Right forelimb (tissue), 1 donor: Measurements from ENCODE around the gene C2CD4D.

Experiments
- DNase-seq: peaks from one replicate; pipeline ENCODE4 v3.0.0-alpha.2; 2018

Gene C2CD4D

DNA sequence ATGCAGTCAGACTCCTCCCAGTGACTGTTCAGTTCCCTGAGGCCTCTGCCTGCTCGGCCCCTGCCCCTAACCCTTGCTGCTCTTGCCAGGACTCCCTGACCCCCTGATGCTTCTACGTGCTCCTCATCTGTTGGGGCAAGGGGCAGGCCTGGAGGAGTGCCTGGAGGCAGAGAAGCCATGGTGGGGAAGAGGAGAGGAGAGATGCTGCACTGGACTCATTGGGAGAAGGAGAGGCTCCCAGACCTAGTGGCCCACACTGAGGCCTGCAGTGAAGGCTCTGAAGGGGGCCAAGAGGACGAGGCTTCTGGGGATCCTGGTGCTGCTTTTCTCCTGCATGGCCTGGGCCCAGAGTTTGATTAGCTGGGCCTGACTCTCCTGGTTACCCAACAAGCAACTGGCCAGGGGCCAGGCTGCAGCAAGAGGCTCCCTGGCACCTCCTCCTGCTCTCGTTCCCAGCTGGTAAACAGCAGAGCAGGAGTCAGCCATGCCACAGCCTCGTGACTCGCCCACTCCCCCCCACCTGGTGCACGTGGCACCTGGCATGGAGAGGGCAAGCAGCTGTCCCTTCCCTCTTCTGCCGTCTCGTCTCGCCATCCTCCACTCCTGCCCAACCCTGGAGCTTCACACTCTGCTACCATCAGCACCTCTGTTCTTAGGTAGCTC is 7.2 kb downstream of the C2CD4D start:
- DNase-seq: no peak

DNA sequence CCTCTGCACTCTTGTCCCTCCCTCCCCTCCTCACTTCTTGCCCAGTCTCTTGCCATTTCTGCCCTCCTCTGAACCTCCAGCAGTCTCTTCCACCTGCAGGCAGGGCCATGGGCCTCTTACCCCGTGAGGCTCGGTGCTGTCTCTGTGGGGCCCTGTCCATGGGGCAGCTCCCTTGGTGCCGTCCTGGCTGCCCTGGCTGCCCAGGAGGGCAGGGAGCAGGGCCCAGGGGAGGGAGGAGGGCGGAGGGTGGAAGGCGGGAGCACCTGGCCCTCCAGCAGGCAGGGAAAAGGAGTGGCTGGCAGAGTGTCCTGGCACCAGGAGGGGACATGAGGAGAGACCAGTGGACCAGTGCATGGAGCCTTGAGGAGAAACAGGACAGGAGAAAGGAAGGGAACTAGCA is 8.0 kb downstream of the C2CD4D start, which contains the start of gene RORC:
RORC (minus strand) TSS at position 198 of the 400 bp plus-strand sequence; CDS start at position 160, 38 bp downstream.
- no peak for DNase-seq

DNA sequence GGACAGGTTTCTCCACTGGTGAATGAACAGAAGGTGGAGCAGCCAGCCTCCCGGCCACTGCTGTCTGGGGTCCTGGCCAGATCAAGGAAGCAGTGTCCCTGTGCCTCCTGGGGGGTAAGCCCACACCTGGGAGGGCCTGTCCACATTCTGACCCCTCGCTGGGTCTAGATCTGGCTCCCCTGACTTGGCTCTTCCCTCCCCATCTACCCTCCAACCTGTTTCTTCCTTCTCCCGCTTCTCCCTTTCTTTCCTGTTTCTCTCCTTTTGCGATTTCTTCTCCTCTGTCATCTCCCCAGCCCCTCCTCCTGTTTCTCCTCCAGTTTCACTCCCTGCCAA is 8.4 kb downstream of the C2CD4D start:
- DNase-seq: no peak

DNA sequence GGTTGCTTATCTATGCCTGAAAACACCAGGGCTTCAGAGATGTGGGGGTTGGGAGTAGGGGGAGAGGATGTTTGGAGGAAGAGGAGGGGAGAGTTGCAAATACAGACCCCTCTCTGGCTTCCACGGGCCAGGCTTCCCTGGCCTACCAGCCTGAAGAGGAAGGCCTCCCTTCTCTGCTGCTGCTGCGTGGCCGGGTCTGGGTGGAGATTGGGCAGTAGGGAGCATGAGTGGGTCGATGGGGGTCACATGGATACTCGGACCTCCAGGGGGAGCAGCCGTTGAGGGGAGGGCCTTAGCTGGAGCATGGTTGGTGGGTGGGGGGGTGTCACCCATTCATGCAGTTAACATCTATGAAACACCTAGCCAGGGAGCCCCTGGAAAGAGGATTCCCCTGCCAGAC is 9.6 kb downstream of the C2CD4D start:
- no peak for DNase-seq

DNA sequence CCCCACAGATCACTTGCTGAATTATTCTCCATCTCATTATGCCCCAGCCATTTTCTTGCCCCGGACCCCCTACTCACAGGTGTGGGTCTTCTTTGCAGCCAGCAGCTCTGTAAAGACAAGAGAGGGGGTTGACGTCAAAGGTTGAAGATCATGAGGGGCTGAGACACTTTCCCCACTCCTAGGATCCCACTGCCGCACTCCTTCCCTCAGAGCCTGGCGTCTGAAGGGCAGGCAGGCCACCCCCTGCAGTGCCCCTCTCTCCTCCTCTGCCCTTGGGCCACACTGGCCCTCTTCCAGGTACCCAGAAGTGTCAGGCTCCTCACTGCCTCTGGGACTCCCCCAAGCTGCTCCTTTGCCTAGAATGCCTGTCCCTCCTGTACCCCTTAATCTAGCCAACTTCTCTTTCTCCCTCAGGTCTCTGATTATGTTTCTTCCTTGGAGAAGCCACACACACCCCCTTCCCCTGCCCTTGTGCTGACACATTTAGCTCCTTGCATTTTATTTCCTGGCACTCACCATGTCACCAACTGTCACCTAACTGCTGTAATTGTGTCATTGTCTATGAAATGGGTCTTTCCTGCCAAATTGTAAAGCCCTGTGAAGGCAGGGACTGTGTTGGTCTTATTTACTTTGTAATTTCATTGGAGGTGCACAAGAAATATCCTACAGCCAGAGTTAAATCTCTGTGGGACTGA is 10.1 kb downstream of the C2CD4D start:
- no peak for DNase-seq

DNA sequence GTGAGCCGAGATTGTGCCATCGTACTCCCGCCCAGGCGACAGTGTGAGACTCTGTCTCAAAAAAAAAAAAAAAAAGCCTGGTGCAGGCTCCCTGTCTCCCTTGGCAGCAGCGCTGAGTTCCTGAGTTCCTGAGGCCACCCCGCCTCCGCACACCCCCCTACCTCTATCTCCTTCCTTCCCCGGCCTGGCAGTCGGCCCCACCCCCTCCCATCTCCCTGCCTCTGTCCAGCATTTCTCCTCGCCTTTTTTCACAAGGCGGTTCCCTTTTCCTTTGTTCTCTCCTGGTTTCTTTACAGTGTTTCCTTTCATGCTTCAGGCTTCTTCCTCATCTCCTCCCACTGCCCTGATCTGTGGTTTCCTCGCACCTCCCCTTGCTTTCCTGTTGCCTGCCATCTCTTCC is 10.7 kb downstream of the C2CD4D start:
- DNase-seq: no peak

DNA sequence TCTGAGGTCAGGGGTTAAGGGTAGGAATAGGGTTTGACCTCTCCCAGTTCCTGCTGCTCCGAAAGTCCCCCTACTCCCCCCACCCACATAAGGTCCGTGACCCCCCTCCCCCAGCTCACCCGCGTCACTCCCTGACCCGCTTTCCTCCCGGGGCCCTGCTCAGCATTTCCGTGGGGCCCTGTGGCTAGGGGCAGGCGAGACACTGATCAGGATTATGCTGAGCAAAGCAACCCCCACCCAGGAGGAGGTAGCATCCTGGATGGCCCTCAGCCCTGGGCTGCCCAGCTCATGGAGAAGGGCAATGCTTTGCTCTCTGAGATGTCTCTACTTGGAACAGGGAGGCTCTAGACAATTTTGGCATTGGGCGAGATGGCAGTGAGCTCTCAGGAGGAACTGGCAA is 11.8 kb downstream of the C2CD4D start:
- DNase-seq: no peak

DNA sequence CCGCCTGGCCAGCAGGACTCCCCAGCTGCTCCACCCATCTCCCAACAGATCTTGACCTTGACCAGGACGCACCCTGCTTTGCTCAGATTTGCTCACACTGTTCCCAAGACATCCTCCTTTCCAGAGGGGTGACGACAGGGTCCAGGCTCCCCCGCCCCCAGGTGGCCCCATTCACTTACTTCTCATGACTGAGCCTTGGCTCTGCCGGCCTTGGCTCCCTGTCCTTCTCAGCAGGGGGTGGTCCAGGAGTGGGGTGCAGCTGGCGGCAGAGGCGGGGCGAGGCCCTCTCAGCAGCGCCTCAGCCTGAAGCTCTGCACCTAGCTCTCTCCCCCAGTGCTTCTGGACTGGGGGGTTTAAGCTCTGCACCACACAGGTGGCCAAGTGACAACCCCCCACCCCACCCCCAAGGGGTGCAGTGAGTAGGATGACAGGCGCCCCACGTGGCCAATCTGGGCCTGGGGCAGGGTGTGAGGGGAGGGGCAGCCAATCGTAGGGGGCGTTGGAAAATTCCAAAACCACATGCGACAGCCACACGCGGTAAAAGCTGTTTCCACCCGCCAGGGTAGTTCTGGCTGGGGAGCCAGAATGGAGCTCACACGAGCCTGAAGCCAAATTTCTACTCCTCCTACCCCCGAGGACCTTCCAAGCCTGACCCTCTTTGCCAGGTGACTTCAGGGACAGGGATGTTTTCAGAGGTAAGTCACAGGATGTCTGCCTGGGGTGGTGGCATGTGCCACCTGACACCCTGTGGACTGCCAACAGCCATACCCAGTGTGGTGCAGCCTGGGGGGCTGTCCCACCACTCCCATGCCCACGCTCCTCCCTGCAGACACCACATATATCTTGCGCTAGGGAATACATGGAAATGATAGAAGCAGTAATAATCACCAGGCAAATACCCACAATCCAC is 13.6 kb downstream of the C2CD4D start:
- no peak for DNase-seq

DNA sequence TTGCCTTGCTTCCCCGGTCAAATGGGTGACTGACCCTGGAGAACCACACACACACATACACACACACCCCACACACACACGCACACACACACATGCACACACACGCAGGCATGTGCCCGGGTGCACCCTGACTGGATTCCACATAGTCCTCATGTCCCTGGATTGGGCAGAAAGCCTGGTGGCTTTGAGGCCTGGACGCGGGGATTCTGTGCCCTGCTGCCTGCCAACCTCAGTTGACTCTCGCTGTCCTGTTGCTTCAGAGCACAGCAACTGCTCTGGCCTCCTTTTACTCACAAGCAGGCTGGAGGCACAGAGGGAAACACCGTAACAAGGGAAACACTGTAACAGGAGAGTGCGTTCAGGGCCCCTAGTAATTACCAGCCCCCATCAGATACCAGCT is 14.4 kb downstream of the C2CD4D start:
- no peak for DNase-seq

DNA sequence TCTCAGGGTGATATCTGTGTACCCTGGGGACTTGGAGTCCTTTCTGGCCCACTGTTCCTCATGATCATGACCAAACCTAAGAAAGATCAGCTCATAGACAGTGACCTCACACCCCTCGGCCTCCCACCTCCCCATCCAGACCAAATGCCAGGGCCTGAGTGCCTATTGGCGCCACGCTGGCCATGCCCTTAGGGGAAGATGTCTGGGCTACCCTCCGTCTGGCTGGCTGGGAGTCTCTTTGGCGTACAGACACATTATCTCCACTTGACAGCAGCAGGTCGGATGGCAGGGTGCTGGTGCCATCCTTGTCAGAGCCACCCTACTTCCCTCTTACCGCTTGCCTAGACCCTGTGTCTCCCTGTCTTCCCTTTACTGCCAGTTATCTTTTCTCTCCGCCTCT is 16.4 kb downstream of the C2CD4D start:
- DNase-seq: no peak

DNA sequence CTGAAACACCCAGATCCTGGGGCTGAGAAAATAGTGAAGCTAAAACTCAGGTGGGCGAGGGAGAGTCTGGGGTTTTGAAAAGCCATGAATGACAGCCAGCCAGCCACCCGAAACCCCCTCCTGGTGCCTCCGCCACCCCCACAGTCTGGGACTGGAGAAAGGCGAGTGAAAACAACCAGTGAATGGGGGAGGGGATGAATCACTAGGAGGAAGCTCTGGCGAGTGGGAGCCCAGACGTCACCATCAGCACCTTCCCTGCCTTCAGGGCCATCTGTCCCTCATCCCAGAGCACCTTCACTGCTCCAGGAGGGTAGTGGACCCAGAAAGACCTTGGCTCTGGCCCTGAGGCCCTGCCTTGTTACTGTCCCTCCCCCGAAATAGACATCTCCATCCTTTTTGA is 17.2 kb downstream of the C2CD4D start:
- no peak for DNase-seq

DNA sequence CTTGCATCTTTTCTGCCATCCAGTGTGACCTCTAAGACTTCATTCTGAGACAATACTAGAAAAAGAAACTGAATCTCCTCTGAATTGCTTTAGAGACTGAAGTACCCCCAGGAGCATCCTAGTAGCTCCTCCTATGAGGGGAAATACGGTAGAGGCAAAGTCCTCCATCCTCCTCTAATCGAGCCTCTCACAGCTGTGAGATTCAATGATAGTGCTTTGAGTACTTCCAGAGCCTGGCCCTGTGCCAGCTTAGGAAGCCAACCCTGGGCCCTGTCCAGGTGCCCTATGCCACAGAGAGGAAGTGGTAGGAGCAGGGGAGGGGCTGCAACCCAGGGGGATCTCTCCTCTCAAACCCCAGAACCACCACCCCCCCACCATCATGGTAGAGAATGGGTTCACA is 18.7 kb downstream of the C2CD4D start:
- DNase-seq: no peak

DNA sequence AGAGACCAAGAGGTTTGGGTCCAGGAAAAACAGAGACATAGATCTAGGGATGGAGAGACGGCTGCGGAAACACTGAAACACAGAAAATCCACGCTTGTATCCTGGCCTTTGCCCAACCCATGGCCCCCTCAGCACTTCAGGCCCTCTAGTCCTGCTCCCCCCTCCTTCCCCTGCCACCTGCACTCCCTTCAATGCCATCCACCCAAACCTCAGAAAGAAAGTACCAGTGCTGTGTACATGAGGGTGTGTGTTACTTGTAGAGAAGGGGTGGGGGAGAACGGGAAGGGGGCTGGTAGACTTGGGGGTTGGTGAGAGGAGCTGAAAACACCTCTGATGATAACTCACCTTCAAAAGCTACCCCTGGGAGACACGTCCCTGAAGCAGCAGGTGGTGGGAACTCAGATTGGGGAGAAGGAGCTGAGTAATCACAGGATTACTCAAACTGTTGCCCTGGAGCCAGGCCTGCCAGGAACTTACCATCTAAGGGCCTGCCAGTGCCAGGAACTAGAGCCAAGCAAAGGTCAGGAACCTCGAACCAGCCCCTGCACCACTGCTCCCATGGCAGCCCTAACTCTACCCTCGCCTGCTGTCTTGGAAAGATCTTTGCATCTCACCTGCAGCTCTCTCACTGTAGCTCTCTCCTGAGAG is 19.5 kb downstream of the C2CD4D start:
- DNase-seq: no peak

DNA sequence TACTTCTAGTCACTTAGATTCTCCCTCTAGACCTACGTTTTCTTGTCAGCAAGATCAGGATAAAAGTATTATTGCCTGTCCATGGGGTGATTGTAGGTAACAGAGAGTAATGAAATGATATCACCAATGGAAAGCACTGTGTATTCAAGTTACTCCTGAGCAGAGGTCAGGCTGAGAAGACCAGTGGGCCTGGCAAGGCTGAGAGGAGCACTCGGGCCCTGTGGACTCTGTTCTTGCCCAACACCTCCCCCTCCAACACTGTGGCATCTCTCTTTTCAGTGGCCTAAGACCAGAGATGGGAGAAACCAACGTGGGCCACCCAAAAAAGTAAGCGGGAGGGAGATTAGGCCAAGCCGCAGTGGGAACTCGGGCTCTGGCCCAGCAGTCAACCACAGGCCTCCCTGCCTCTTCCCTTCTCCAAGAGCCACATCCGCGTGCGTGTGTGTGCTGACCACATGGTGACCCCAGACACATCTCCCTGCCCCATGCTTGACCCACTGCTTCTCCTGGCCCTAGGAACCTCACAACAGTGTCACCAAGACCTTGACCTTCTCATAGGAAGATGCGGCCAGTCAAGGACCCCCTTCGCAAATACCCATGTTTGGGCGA is 20.3 kb downstream of the C2CD4D start:
- no peak for DNase-seq

DNA sequence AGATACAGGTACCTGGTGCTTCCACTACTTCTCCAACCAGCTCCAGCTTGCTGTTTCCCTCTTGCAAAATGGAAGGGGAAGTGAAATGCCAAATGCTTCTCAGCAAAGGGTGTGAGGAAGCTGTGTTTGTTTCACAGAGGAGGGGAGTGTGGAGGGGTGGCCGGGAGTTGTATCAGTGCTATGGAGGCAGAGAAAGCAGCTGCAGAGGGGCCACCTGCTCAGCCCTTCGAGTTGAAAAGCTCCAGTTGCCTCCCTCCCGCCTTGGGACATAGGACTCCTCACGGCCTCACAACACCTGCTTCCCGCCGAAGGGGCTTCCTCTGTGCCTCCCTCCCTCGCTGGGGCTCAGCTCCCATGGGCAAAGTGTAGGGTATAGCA is 22.3 kb downstream of the C2CD4D start:
- DNase-seq: no peak

DNA sequence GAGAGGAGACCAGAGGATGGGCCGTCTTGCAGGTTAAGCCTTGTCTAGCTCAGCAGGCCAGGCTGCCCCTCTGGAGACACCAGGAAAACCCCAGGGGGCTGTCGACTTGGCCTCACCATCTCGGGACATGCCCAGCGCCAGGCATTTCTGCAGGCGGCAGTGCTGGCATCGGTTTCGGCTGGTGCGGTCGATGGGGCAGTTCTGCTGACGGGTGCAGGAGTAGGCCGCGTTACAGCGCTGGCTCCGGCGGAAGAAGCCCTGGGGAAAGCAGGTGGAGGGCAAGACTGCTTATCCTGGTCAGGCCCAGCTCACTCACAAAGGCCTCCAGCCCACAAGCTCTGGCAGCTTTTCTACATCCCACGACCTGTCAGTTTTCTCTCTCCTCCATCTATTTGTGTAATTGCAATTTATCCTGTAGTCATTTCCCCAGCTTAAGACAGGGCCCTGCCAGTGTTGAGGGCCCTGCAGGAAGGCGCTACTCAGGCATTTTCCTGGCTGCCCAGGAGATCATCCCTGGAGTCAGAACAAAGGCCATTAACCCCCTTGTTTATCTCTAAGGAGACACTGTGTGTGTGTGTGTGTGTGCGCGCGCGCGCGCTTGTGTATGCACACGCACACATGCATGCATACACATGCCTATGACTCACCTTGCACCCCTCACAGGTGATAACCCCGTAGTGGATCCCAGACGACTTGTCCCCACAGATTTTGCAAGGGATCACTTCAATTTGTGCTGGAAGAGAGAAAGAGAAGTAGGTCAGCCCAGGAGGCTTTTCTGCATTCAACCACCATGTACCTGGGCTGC is 22.9 kb downstream of the C2CD4D start:
- DNase-seq: no peak

DNA sequence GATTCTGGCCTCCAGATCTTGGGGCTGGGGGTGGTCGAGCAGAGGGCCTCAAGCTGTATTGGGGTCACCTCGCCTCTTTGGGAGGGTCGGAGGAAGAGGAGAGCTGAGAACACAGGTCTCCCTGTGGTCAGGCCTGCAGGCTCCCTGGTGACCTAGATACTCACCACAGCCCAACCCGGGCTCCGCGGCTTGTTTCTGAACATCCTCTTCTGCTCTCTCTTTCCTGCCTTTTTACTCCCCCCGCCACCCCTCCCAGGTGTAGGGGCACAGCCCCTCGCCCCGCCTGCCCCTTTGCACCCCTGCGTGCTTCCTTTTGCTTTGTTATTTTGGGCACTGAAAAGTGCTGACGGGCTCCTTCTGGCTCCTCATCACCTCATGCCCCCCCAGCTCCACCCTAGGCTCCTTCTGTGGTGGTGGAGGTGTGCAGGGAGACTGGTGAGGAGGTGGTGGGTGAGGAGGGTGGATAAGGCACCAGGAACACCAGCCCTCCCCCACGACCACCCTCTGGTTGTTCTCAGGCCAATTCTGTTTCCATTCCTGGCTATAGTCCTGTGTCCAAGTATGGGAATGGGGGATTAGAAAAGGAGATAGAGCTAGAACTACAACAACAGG is 23.8 kb downstream of the C2CD4D start:
- DNase-seq: no peak

DNA sequence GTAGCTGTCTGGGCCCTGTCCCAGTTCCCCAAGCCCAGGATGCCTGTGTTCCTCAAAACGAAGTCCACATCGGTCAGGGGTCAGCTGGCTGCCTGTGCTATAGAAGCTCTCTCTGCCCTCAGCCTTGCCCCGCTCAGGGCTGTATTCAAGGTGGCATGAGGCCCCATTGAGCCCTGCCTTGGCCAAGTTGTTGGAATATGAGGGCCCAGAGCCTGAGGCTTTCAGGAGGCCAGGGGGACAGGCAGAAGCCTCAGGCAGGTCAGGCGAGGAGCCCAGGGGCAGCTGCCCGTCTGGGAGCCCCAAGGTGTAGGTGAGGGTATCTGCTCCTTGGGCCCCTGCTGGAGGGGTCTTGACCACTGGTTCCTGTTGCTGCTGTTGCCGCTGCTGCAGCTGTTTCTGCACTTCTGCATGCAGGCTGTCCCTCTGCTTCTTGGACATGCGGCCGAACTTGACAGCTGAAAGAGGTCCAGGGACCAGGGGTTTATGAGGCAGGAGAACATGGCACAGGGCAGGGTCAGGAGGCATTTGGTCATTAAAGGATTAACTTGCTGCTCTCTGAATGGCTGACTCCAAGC is 24.6 kb downstream of the C2CD4D start:
- DNase-seq: no peak

DNA sequence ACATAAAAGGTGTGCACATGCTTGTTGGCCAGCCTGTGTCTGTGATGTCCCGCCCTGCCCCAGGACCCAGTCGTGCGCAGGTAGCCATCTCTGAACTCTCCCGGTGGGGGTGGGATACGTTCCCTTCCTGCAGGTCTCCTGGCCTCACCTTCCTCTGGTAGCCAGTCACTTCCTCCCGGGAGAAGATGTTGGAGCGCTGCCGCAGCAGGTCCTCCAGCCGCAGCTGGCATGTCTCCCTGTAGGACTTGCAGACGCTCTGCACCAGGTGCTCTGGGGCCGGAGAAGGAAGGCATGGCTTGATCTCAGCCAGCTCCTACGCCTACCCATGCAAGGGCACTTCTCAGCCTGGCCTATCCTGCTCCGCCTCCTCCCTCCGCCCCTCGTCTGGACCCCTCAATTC is 25.2 kb downstream of the C2CD4D start:
- no peak for DNase-seq

DNA sequence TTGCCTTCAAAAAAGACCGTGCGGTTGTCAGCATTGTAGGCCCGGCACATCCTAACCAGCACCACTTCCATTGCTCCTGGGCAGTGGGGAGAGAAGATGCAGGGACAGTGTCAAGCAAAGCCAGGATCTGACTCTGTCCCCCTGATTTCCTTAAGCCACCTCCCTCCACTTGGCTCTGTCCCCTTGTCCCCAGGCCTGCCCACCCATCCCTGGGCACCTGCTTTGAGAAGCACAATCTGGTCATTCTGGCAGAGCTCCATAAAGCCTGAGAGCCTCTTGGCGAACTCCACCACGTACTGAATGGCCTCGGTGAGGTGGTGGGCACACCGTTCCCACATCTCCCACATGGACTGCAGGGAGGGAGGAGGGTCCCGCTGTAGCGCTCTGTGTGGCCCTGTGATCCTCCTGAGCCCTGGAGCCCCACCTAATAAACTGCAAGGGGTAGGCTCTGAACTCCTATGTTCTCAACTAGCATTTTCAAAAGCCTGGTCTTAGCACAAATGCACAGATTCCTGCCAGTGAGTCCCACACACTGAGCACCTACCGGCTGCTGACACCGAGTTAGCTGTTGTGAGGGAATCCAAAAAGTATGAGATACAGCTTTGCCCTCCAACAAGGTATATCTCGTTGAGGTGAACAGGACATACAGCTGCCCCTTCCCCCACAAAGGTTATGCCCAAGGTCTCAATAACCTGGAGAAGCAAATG is 26.2 kb downstream of the C2CD4D start:
- DNase-seq: no peak

DNA sequence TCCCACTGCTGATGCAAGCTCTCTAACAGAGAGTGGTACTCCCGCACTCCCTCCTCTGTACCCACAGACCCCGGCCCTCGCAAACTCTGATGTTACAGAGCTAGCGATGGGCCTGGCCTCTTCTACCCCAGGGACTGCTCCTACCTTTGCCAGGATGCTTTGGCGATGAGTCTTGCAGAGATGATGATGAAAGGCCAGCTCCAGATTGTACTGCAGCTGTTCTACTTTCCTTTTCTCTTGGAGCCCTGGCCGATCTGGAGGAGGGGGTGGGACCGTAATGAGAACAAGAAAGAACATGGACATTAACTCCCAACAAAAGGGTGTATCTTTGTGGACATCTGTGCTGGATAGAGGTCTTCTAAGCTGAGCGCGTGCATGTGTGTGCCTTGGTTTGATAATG is 28.4 kb downstream of the C2CD4D start:
- DNase-seq: no peak
